ENCODE data around the gene ANKK1. TPM values are rescaled to one million over a fixed set of nuclear protein-coding genes. Genes with fewer than 3 reads are reported as not detected.

ANKK1 gene
- total and polyA plus RNA-seq, 2 of the 8 experiments (the other 6 are each of a cell fraction or from before 2014, with no cell fraction given), result 0.11 TPM; not detected in 1

DNA sequence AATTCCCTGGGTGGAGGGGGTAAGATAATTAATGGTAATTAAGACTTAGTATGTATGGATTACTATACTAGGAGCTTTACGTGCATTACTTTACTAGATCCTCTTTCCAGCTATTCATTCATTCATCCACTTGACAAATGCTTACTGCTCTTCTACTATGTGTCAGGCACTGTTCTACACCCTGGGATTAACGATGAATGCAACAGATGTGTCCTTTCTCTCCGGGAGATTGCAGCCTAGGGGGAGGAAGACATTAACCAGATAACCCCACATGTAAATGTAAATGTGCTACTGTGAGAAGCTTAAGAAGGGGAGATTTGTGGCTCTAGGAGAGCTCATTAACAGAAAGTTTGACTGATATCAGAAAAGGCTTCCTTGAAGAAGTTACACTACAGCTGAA lies 1.7 kb downstream of the ANKK1 start (continued):
- TF ChIP-seq, protein P1, sequence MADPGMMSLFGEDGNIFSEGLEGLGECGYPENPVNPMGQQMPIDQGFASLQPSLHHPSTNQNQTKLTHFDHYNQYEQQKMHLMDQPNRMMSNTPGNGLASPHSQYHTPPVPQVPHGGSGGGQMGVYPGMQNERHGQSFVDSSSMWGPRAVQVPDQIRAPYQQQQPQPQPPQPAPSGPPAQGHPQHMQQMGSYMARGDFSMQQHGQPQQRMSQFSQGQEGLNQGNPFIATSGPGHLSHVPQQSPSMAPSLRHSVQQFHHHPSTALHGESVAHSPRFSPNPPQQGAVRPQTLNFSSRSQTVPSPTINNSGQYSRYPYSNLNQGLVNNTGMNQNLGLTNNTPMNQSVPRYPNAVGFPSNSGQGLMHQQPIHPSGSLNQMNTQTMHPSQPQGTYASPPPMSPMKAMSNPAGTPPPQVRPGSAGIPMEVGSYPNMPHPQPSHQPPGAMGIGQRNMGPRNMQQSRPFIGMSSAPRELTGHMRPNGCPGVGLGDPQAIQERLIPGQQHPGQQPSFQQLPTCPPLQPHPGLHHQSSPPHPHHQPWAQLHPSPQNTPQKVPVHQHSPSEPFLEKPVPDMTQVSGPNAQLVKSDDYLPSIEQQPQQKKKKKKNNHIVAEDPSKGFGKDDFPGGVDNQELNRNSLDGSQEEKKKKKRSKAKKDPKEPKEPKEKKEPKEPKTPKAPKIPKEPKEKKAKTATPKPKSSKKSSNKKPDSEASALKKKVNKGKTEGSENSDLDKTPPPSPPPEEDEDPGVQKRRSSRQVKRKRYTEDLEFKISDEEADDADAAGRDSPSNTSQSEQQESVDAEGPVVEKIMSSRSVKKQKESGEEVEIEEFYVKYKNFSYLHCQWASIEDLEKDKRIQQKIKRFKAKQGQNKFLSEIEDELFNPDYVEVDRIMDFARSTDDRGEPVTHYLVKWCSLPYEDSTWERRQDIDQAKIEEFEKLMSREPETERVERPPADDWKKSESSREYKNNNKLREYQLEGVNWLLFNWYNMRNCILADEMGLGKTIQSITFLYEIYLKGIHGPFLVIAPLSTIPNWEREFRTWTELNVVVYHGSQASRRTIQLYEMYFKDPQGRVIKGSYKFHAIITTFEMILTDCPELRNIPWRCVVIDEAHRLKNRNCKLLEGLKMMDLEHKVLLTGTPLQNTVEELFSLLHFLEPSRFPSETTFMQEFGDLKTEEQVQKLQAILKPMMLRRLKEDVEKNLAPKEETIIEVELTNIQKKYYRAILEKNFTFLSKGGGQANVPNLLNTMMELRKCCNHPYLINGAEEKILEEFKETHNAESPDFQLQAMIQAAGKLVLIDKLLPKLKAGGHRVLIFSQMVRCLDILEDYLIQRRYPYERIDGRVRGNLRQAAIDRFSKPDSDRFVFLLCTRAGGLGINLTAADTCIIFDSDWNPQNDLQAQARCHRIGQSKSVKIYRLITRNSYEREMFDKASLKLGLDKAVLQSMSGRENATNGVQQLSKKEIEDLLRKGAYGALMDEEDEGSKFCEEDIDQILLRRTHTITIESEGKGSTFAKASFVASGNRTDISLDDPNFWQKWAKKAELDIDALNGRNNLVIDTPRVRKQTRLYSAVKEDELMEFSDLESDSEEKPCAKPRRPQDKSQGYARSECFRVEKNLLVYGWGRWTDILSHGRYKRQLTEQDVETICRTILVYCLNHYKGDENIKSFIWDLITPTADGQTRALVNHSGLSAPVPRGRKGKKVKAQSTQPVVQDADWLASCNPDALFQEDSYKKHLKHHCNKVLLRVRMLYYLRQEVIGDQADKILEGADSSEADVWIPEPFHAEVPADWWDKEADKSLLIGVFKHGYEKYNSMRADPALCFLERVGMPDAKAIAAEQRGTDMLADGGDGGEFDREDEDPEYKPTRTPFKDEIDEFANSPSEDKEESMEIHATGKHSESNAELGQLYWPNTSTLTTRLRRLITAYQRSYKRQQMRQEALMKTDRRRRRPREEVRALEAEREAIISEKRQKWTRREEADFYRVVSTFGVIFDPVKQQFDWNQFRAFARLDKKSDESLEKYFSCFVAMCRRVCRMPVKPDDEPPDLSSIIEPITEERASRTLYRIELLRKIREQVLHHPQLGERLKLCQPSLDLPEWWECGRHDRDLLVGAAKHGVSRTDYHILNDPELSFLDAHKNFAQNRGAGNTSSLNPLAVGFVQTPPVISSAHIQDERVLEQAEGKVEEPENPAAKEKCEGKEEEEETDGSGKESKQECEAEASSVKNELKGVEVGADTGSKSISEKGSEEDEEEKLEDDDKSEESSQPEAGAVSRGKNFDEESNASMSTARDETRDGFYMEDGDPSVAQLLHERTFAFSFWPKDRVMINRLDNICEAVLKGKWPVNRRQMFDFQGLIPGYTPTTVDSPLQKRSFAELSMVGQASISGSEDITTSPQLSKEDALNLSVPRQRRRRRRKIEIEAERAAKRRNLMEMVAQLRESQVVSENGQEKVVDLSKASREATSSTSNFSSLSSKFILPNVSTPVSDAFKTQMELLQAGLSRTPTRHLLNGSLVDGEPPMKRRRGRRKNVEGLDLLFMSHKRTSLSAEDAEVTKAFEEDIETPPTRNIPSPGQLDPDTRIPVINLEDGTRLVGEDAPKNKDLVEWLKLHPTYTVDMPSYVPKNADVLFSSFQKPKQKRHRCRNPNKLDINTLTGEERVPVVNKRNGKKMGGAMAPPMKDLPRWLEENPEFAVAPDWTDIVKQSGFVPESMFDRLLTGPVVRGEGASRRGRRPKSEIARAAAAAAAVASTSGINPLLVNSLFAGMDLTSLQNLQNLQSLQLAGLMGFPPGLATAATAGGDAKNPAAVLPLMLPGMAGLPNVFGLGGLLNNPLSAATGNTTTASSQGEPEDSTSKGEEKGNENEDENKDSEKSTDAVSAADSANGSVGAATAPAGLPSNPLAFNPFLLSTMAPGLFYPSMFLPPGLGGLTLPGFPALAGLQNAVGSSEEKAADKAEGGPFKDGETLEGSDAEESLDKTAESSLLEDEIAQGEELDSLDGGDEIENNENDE (IDR thresholded peaks at IDR 0.05; ENCODE audit: insufficient replicate concordance, low read length), result no peak
